OCI-LY3 (cell line): ENCODE measurements around the gene TUBB4B.

Source experiments
- CTCF ChIP-seq: fragments of 200-600, 300-600 bp; sonication (generic); IDR thresholded peaks from 2 replicates; pipeline ENCODE4 v1.5.1; 2014; ENCODE audit warnings: antibody characterized with exemption, low read length, low read depth
- EZH2phosphoT487 ChIP-seq: fragments of 200-600 bp; shearing (Covaris generic); IDR thresholded peaks from 2 replicates; pipeline ENCODE4 v1.6.1; 2018; ENCODE audit warnings: antibody characterized with exemption, mixed run types, low read depth

DNA sequence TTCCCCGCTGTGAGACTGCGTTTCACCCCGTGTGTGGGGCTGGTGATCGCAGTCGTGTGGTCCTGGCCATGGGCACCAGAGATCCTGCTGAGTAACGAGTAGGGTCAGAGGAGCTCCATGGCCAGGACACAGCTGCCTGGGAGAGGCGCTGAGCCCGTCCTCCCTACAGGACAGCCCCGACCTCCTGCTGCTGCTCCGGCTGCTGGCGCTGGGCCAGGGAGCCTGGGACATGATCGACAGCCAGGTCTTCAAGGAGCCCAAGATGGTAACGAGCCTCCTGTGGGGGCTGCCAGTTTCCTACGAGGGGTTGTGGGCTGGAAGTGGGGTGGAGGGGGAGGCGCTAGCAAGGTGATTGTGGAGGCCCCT, 25.1 kb downstream of the TUBB4B start:
- TF ChIP-seq CTCF = no peak
- TF ChIP-seq EZH2phosphoT487 = no peak
